Dendritic cell treated with granulocyte-macrophage colony-stimulating factor and Interleukin-4, amounts not matched to agents 40 ng/mL and 50 ng/mL, for 4 days (primary cell): ENCODE results near the gene RBP7.

ENCODE experiments used
- H3K27ac Mint-ChIP-seq: one replicate; pipeline ENCODE4 v1.8.0; 2022; ENCODE audit warnings: mild to moderate bottlenecking, mixed read lengths
- H3K27me3 Mint-ChIP-seq: one replicate; pipeline ENCODE4 v1.8.0; 2022; ENCODE audit warnings: mild to moderate bottlenecking, mixed read lengths
- H3K36me3 Mint-ChIP-seq: one replicate; pipeline ENCODE4 v1.8.0; 2022; ENCODE audit warnings: low read depth, mixed read lengths
- H3K4me1 Mint-ChIP-seq: one replicate; pipeline ENCODE4 v1.8.0; 2022; ENCODE audit warnings: low read depth, mixed read lengths
- H3K4me3 Mint-ChIP-seq: one replicate; pipeline ENCODE4 v1.8.0; 2022; ENCODE audit warnings: mild to moderate bottlenecking, moderate library complexity, mixed read lengths
- H3K9me3 Mint-ChIP-seq: one replicate; pipeline ENCODE4 v1.8.0; 2022; ENCODE audit warnings: mixed read lengths
- intact Hi-C: fragments of 100-400 bp; cut with micrococcal nuclease; formaldehyde crosslinking; loops from one replicate; pipeline ENCODE4 v1.15.0; 2022

The RBP7 gene

DNA sequence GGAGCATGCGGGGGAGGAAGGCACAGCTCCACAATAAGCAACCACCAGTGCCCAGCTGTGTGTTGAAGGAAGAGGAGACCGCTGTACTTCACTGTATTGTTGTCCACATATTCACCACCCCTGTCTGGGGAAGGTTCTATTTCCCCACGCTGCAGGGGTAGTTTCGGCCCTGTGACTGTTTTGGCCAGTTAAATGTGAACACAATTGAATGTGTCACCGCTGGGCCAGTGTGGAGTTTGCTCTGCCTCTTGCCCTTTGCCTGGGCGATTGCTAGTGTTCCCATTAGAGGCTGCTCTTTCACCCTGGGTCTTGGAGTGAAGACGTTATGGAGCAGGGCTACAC is 68.3 kb downstream of the RBP7 start:
- H3K4me3 Mint-ChIP-seq: no peak overlapping the region
- H3K9me3 Mint-ChIP-seq: no peaks in the 10 kb centered on the region
- intact Hi-C loops: no loop called here

More for the DNA sequence above, 68.3 kb downstream of the RBP7 start:
- H3K4me1 Mint-ChIP-seq: peaks cover 50% of the 10 kb centered on the region
- H3K27ac Mint-ChIP-seq: peak overlapping the region; percentile 37
- peaks cover 7% of the 10 kb centered on the region for H3K36me3 Mint-ChIP-seq
- peaks cover 30% of the 10 kb centered on the region for H3K27me3 Mint-ChIP-seq
